SU-DHL-6 (cell line): ENCODE data around the gene PPP3CA.
"Not testable (repeated sequence)": the region's sequence is repeated elsewhere in the genome, so short reads cannot be mapped to it uniquely, and the experiment has no call there.

Experiments used
- H2AFZ ChIP-seq: fragments of 200-600 bp; sonication (generic); 2 replicates; pipeline ENCODE4 v1.6.1; 2014; ENCODE audit warnings: low read depth, mild to moderate bottlenecking, moderate library complexity, mixed read lengths, antibody characterized with exemption, low read length; ENCODE audit not compliant: severe bottlenecking
- H3F3A ChIP-seq: fragments of 200-600 bp; shearing (Covaris generic); 2 replicates; pipeline ENCODE4 v1.6.0; 2016; ENCODE audit warnings: antibody characterized with exemption, mild to moderate bottlenecking; ENCODE audit not compliant: insufficient read depth
- H3K27ac ChIP-seq: fragments of 200-600 bp; sonication (generic); 2 replicates; pipeline ENCODE4 v1.5.1; 2016; ENCODE audit warnings: low read depth, mild to moderate bottlenecking, low read length, moderate library complexity, mixed read lengths
- H3K27me3 ChIP-seq: fragments of 200-600 bp; sonication (generic), shearing (Covaris generic); 2 replicates; pipeline ENCODE4 v1.6.0; 2014; ENCODE audit warnings: mild to moderate bottlenecking, low read length
- H3K36me3 ChIP-seq: fragments of 200-600 bp; sonication (generic); 2 replicates; pipeline ENCODE4 v1.6.1; 2014; ENCODE audit warnings: mild to moderate bottlenecking, low read length, mixed read lengths
- H3K4me2 ChIP-seq: fragments of 300-600, 200-600 bp; shearing (Covaris generic), sonication (generic); 2 replicates; pipeline ENCODE4 v1.6.0; 2014; ENCODE audit warnings: low read length, low read depth, mild to moderate bottlenecking; ENCODE audit not compliant: poor library complexity, severe bottlenecking
- H3K4me3 ChIP-seq: fragments of 200-600 bp; sonication (generic); 2 replicates; pipeline ENCODE4 v1.5.1; 2014; ENCODE audit warnings: antibody characterized with exemption, low read length, mild to moderate bottlenecking, mixed read lengths; ENCODE audit not compliant: insufficient read depth, poor library complexity, severe bottlenecking
- H3K79me2 ChIP-seq: fragments of 200-600 bp; sonication (generic); 2 replicates; pipeline ENCODE4 v1.6.1; 2014; ENCODE audit warnings: mild to moderate bottlenecking, low read length, moderate library complexity; ENCODE audit not compliant: insufficient read depth
- H3K9ac ChIP-seq: fragments of 200-600 bp; sonication (generic); 2 replicates; pipeline ENCODE4 v1.7.0; 2014; ENCODE audit warnings: mild to moderate bottlenecking, low read length
- H3K9me2 ChIP-seq: fragments of 200-600 bp; sonication (generic); replicated peaks from 2 replicates; pipeline ENCODE4 v1.6.1; 2014; ENCODE audit warnings: low read length; ENCODE audit not compliant: insufficient read depth
- H3K9me3 ChIP-seq: fragments of 200-600 bp; sonication (generic); 2 replicates; pipeline ENCODE4 v1.6.1; 2014; ENCODE audit warnings: low read length, mixed read lengths; ENCODE audit not compliant: insufficient read depth
- H4K20me1 ChIP-seq: fragments of 200-600 bp; sonication (generic); 2 replicates; pipeline ENCODE4 v1.6.1; 2014; ENCODE audit warnings: low read depth, mild to moderate bottlenecking, antibody characterized with exemption, low read length, moderate library complexity, mixed read lengths
- CTCF ChIP-seq: fragments of 200-600 bp; sonication (generic); IDR thresholded peaks from one replicate; pipeline ENCODE4 v1.5.1; 2017; ENCODE audit warnings: antibody characterized with exemption, mild to moderate bottlenecking, low read length, moderate library complexity; ENCODE audit not compliant: insufficient read depth, poor library complexity, severe bottlenecking
- EZH2phosphoT487 ChIP-seq: fragments of 200-600 bp; sonication (generic), shearing (Covaris generic); conservative IDR thresholded peaks from 2 replicates; pipeline ENCODE4 v1.6.1; 2018; ENCODE audit warnings: mild to moderate bottlenecking, antibody characterized with exemption, low read length, moderate library complexity, mixed read lengths

The PPP3CA gene

GRCh38 chr4:101236097-101236496 is 111.2 kb downstream of the PPP3CA start:
- H3K9ac ChIP-seq, result no peak overlapping the region
- 0 out of 2 replicates have a peak, but pooled peaks cover 2% of the 10 kb centered on the region for H3K79me2 ChIP-seq
- no peak overlapping the region for H3K4me2 ChIP-seq
- no peaks in the 10 kb centered on the region for H4K20me1 ChIP-seq
- no peaks in the 10 kb centered on the region for H3K9me3 ChIP-seq
- H3K4me3 ChIP-seq, result no peak overlapping the region
- TF ChIP-seq EZH2phosphoT487 (no peak), CTCF (no peak)
- H3F3A ChIP-seq, result no peaks in the 10 kb centered on the region
- H3K9me2 ChIP-seq, result no peaks in the 10 kb centered on the region
- H3K27me3 ChIP-seq, result no peaks in the 10 kb centered on the region
- no peak overlapping the region for H3K27ac ChIP-seq
- H3K36me3 ChIP-seq, result no peaks in the 10 kb centered on the region
- H2AFZ ChIP-seq, result no peak overlapping the region

GRCh38 chr4:101234141-101234540 is 113.2 kb downstream of the PPP3CA start:
- H3K27me3 ChIP-seq, H3K36me3 ChIP-seq, H3K4me2 ChIP-seq, H3F3A ChIP-seq, H3K4me3 ChIP-seq, H4K20me1 ChIP-seq, H2AFZ ChIP-seq, H3K9ac ChIP-seq, H3K79me2 ChIP-seq, H3K27ac ChIP-seq, H3K9me2 ChIP-seq, H3K9me3 ChIP-seq: not testable (repeated sequence)

GRCh38 chr4:101232074-101232776 is 115.1 kb downstream of the PPP3CA start:
- TF ChIP-seq CTCF (no peak), EZH2phosphoT487 (no peak)
- Histone ChIP-seq H3F3A (no peaks in the 10 kb centered on the region), H3K79me2 (no peaks in the 10 kb centered on the region), H3K27me3 (no peaks in the 10 kb centered on the region), H3K4me2 (no peak overlapping the region), H3K9me3 (no peaks in the 10 kb centered on the region), H3K9ac (no peak overlapping the region), H2AFZ (no peak overlapping the region), H3K36me3 (no peaks in the 10 kb centered on the region), H4K20me1 (no peaks in the 10 kb centered on the region), H3K27ac (no peak overlapping the region), H3K4me3 (no peak overlapping the region), H3K9me2 (no peaks in the 10 kb centered on the region)

GRCh38 chr4:101230801-101231426 is 116.4 kb downstream of the PPP3CA start:
- Histone ChIP-seq H3F3A (no peaks in the 10 kb centered on the region), H3K9me3 (no peaks in the 10 kb centered on the region), H3K27me3 (no peaks in the 10 kb centered on the region), H3K9ac (no peak overlapping the region), H3K9me2 (no peaks in the 10 kb centered on the region), H3K79me2 (no peaks in the 10 kb centered on the region), H3K36me3 (no peaks in the 10 kb centered on the region), H2AFZ (no peak overlapping the region), H4K20me1 (no peaks in the 10 kb centered on the region), H3K4me2 (no peak overlapping the region), H3K27ac (no peak overlapping the region), H3K4me3 (no peak overlapping the region)
- no peak for TF ChIP-seq CTCF
- no peak for TF ChIP-seq EZH2phosphoT487
